Chondrocyte (in vitro differentiated cells): ENCODE results near the gene ST3GAL4. TPM values are rescaled to one million over a fixed set of nuclear protein-coding genes. Genes with fewer than 3 reads are reported as not detected.
A peak's percentile ranks its signal among the peaks of the same experiment; 100 is the strongest.

Source experiments
- DNase-seq: peaks from one replicate; pipeline ENCODE4 v3.0.0; 2021; ENCODE audit warnings: mixed read lengths, low spot score
- H3K27ac Mint-ChIP-seq: one replicate; pipeline ENCODE4 v1.8.0; 2021; ENCODE audit warnings: mild to moderate bottlenecking, moderate library complexity, mixed read lengths; ENCODE audit not compliant: unreplicated experiment
- H3K27me3 Mint-ChIP-seq: 2 replicates; pipeline ENCODE4 v1.8.0; 2021; ENCODE audit warnings: low read depth, mixed read lengths
- H3K36me3 Mint-ChIP-seq: 2 replicates; pipeline ENCODE4 v1.8.0; 2021; ENCODE audit warnings: low read depth, mixed read lengths
- H3K4me1 Mint-ChIP-seq: 2 replicates; pipeline ENCODE4 v1.8.0; 2021; ENCODE audit warnings: low read depth, mild to moderate bottlenecking, mixed read lengths
- H3K4me3 Mint-ChIP-seq: one replicate; pipeline ENCODE4 v1.8.0; 2021; ENCODE audit warnings: mild to moderate bottlenecking, moderate library complexity, mixed read lengths; ENCODE audit not compliant: unreplicated experiment
- H3K9me3 Mint-ChIP-seq: 2 replicates; pipeline ENCODE4 v1.8.0; 2021; ENCODE audit warnings: low read depth, mixed read lengths
- total RNA-seq: library from RNA; stranded (reverse); gene quantifications from 3 replicates; pipeline ENCODE4 v1.2.1, GENCODE V29; 2021
- TF ChIP-seq, protein P1 (sequence below): fragments of 200-600 bp; sonication (generic); IDR thresholded peaks from 2 replicates; pipeline ENCODE4 v1.5.0; 2021; ENCODE audit warnings: antibody characterized with exemption, mild to moderate bottlenecking, moderate library complexity

Gene ST3GAL4
- total RNA-seq, 1 donor from 2014 or later: 30.7 TPM

- Mint-ChIP-seq H3K27ac (no peak overlapping the region), H3K4me1 (peaks cover 32% of the 10 kb centered on the region), H3K9me3 (no peaks in the 10 kb centered on the region), H3K36me3 (peaks cover 22% of the 10 kb centered on the region), H3K27me3 (no peaks in the 10 kb centered on the region), H3K4me3 (no peak overlapping the region)
- TF ChIP-seq, protein P1, sequence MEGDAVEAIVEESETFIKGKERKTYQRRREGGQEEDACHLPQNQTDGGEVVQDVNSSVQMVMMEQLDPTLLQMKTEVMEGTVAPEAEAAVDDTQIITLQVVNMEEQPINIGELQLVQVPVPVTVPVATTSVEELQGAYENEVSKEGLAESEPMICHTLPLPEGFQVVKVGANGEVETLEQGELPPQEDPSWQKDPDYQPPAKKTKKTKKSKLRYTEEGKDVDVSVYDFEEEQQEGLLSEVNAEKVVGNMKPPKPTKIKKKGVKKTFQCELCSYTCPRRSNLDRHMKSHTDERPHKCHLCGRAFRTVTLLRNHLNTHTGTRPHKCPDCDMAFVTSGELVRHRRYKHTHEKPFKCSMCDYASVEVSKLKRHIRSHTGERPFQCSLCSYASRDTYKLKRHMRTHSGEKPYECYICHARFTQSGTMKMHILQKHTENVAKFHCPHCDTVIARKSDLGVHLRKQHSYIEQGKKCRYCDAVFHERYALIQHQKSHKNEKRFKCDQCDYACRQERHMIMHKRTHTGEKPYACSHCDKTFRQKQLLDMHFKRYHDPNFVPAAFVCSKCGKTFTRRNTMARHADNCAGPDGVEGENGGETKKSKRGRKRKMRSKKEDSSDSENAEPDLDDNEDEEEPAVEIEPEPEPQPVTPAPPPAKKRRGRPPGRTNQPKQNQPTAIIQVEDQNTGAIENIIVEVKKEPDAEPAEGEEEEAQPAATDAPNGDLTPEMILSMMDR: no peak
- DNase-seq: peak; percentile 57
These were observed 50.9 kb downstream of the ST3GAL4 start for GRCh38 chr11:126406368-126406767.

DNA sequence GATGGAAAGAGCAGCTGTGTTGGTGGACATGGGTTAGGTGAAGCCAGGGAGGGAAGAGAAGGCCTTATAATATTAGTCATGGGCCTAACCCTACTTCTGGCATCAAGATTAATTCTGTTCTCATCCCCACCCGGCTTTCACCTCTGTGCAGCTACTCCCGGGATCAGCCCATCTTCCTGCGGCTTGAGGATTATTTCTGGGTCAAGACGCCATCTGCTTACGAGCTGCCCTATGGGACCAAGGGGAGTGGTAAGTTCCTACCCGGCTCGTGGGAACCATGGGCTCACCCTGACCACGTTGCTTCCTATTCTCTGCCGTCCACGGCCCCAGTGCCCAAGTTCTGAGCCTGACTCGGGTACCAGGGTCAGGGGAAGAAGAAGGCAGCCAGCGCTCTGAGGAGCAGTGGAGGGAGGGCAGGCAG is 51.6 kb downstream of the ST3GAL4 start:
- H3K27ac Mint-ChIP-seq: no peak overlapping the region
- H3K4me1 Mint-ChIP-seq: peaks cover 32% of the 10 kb centered on the region
- H3K4me3 Mint-ChIP-seq: no peak overlapping the region
- peak; percentile 55 for DNase-seq
- no peaks in the 10 kb centered on the region for H3K9me3 Mint-ChIP-seq
- H3K36me3 Mint-ChIP-seq: peaks cover 22% of the 10 kb centered on the region
- TF ChIP-seq, protein P1: no peak
- no peaks in the 10 kb centered on the region for H3K27me3 Mint-ChIP-seq

DNA sequence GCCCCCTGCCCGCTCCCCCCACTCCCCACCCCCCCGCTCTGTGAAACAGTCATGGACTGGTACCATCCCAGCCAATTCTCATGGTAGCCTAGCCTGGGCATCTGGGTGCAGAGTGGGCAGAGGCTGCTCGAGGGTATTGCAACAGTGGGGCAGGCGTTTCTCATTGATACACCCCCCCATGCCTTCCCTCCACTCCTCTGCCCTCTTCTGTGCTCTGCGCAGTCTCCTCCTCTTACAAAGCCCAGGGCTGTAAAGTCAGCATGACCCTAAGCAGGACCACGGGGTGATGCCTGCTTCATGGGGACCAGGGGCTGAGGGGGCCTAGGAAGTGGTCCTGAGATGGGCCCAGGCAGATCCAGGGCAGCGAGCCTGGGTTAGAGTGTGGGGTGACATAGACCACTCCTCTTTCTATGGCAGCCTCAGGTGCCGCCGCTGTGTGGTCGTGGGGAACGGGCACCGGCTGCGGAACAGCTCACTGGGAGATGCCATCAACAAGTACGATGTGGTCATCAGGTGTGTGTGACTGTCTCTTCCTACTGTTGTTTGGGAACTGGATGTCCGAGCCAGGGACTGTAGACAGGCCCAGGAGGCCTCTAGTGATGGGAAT is 52.3 kb downstream of the ST3GAL4 start:
- peaks cover 23% of the 10 kb centered on the region for H3K36me3 Mint-ChIP-seq
- DNase-seq: peak; percentile 59
- TF ChIP-seq, protein P1: no peak
- no peaks in the 10 kb centered on the region for H3K9me3 Mint-ChIP-seq
- H3K4me1 Mint-ChIP-seq: peaks cover 32% of the 10 kb centered on the region
- no peak overlapping the region for H3K4me3 Mint-ChIP-seq
- H3K27me3 Mint-ChIP-seq: no peaks in the 10 kb centered on the region
- H3K27ac Mint-ChIP-seq: no peak overlapping the region

GRCh38 chr11:126408496-126408895 is 53.0 kb downstream of the ST3GAL4 start:
- no peaks in the 10 kb centered on the region for H3K27me3 Mint-ChIP-seq
- DNase-seq: peak; percentile 74
- no peak overlapping the region for H3K4me3 Mint-ChIP-seq
- peaks cover 25% of the 10 kb centered on the region for H3K4me1 Mint-ChIP-seq
- H3K36me3 Mint-ChIP-seq: peaks cover 23% of the 10 kb centered on the region
- TF ChIP-seq, protein P1: no peak
- no peak overlapping the region for H3K27ac Mint-ChIP-seq
- H3K9me3 Mint-ChIP-seq: no peaks in the 10 kb centered on the region

- Mint-ChIP-seq H3K9me3 (no peaks in the 10 kb centered on the region), H3K27ac (no peak overlapping the region), H3K4me1 (peaks cover 20% of the 10 kb centered on the region), H3K36me3 (peaks cover 23% of the 10 kb centered on the region), H3K4me3 (no peak overlapping the region), H3K27me3 (no peaks in the 10 kb centered on the region)
- peak; percentile 58 for DNase-seq
- TF ChIP-seq, protein P1: no peak
These were observed 53.6 kb downstream of the ST3GAL4 start for GRCh38 chr11:126408901-126409619.
